Spleen (tissue), 7 donors: ENCODE measurements around the gene TEKT2.

ENCODE experiments used
- POLR2A ChIP-seq, 3 donors: fragments of 450-650 bp; IDR thresholded peaks; one replicate each; pipeline ENCODE4 v1.5.1; 2017; ENCODE audit warnings: antibody characterized with exemption in 3 of 3, mild to moderate bottlenecking in 1 of 3
- POLR2AphosphoS5 ChIP-seq, 3 donors: sonication (generic); formaldehyde crosslinking; IDR thresholded peaks; one replicate each; pipeline ENCODE4 v1.5.1; 2017; ENCODE audit warnings: antibody characterized with exemption in 3 of 3
- TF ChIP-seq, protein P1 (sequence below), 11 experiments: fragments of 200-600 bp in 7 of 11; fragments of 450-650 bp in 4 of 11; sonication (generic) in 4 of 11; IDR thresholded peaks in 8 of 11; conservative IDR thresholded peaks in 3 of 11; 1 replicate in 7 of 11; 2 replicates in 4 of 11; pipeline versions ENCODE4 v1.4.0 to v1.8.0; 2016 to 2021; ENCODE audit warnings: antibody characterized with exemption in 11 of 11, inconsistent platforms in 4 of 11, mild to moderate bottlenecking in 1 of 11
- donor health status: DM: no; HTN: no; CAD: no; lungs with moderate emphysema.
- donor health status: DM: no; HTN: no; CAD: no.
- donor health status: DM: no; HTN: no; CAD: no.

DNA sequence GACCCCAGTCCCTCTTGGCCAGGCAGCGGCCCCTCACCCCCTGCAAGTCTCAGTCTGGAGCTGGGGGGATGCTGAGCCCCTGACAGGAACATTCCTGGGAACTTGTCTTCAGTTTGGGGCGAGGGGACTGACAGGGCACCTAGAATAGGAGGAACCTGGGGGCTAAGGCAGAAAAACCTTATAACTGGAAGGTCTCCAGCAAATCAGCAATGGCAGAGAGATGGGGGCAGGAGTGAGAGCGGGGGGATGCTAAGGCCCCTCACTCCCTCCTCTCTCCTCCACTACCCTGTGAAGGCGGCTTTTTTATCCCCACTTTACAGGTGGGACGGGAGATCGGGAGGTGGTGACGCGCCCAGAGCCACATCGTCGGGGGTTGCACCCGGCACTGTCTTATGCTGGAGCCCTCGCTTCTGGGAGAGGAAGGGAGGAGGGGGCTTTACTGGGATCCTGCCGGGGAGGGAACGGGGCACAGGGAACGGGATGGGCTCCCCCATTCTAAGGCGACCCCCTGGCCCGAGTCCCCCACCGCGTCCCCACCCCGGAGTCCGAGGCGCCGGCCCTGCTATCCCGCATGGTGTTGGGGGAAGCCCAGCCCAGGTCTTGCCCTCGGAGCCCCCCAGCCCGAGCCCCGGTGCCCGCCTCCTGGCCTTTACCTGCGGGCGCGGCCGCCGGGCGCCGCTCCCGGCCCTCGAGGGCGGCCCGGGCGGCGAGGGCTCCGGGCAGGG lies 40.7 kb downstream of the TEKT2 start:
- TF ChIP-seq, protein P1, sequence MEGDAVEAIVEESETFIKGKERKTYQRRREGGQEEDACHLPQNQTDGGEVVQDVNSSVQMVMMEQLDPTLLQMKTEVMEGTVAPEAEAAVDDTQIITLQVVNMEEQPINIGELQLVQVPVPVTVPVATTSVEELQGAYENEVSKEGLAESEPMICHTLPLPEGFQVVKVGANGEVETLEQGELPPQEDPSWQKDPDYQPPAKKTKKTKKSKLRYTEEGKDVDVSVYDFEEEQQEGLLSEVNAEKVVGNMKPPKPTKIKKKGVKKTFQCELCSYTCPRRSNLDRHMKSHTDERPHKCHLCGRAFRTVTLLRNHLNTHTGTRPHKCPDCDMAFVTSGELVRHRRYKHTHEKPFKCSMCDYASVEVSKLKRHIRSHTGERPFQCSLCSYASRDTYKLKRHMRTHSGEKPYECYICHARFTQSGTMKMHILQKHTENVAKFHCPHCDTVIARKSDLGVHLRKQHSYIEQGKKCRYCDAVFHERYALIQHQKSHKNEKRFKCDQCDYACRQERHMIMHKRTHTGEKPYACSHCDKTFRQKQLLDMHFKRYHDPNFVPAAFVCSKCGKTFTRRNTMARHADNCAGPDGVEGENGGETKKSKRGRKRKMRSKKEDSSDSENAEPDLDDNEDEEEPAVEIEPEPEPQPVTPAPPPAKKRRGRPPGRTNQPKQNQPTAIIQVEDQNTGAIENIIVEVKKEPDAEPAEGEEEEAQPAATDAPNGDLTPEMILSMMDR (IDR thresholded peaks at IDR 0.05 in 8 of 11, conservative IDR thresholded peaks at IDR 0.05 in 3 of 11) = no peak
- TF ChIP-seq POLR2AphosphoS5 (IDR thresholded peaks at IDR 0.05) (no peak), POLR2A (IDR thresholded peaks at IDR 0.05) (no peak)
